Cerebellar nuclear complex (tissue), 1 donor: ENCODE results near the gene BSCL2.
A peak's percentile ranks its signal among the peaks of the same experiment; 100 is the strongest.
"Not testable (repeated sequence)": the region's sequence is repeated elsewhere in the genome, so short reads cannot be mapped to it uniquely, and the experiment has no call there.

Source experiments
- DNase-seq, 2 experiments: peaks; one replicate each; lab custom pipeline; 2025; lab: John Stamatoyannopoulos, UW

Gene BSCL2

GRCh38 chr11:62687508-62688396, 19.5 kb downstream of the BSCL2 start:
- DNase-seq, result no peak

- no peak for DNase-seq
These were observed 24.7 kb downstream of the BSCL2 start for GRCh38 chr11:62682518-62682917.

- DNase-seq, result no peak
These were observed 26.4 kb downstream of the BSCL2 start for GRCh38 chr11:62680825-62681240.

GRCh38 chr11:62678770-62679696, 28.2 kb downstream of the BSCL2 start, which contains the start of gene UBXN1:
Gene UBXN1, minus strand, starts transcription at chr11:62679073. Its CDS starts 150 bp downstream, at chr11:62678923.
- DNase-seq, result peak in 1 of 2 experiments; percentile 42

- DNase-seq, result no peak
These were observed 28.8 kb downstream of the BSCL2 start for GRCh38 chr11:62678433-62678769.

- no peak for DNase-seq
These were observed 29.5 kb downstream of the BSCL2 start for GRCh38 chr11:62677714-62678113.

- DNase-seq, result no peak
These were observed 30.1 kb downstream of the BSCL2 start for GRCh38 chr11:62677156-62677555.

- no peak for DNase-seq
These were observed 30.5 kb downstream of the BSCL2 start for GRCh38 chr11:62676698-62677097.

GRCh38 chr11:62675415-62675814, 31.8 kb downstream of the BSCL2 start:
- DNase-seq, result not testable (repeated sequence)

GRCh38 chr11:62673196-62673525, 34.1 kb downstream of the BSCL2 start:
- DNase-seq, result no peak

GRCh38 chr11:62671608-62672389, 35.4 kb downstream of the BSCL2 start, which contains the start of the genes LBHD1 and UQCC3:
Gene LBHD1, minus strand, starts transcription at chr11:62672267. Its CDS starts 2,236 bp downstream, at chr11:62670031.
Gene UQCC3, plus strand, starts transcription at chr11:62671673. Its CDS starts 73 bp downstream, at chr11:62671746.
- DNase-seq, result peak; percentile 46 to 89

GRCh38 chr11:62671236-62671607, 36.0 kb downstream of the BSCL2 start:
- DNase-seq, result no peak

GRCh38 chr11:62669420-62670161, 37.6 kb downstream of the BSCL2 start:
- no peak for DNase-seq

GRCh38 chr11:62667460-62667859, 39.8 kb downstream of the BSCL2 start:
- DNase-seq, result no peak

GRCh38 chr11:62666259-62666926, 40.8 kb downstream of the BSCL2 start:
- no peak for DNase-seq

- peak in 1 of 2 experiments; percentile 31 for DNase-seq
These were observed 41.5 kb downstream of the BSCL2 start for GRCh38 chr11:62665599-62666258.

- peak; percentile 51 to 75 for DNase-seq
These were observed 42.1 kb downstream of the BSCL2 start, which contains the start of the genes C11orf98 and CSKMT for GRCh38 chr11:62665075-62665598. Gene C11orf98, minus strand, starts transcription at chr11:62665210. Its CDS starts 41 bp downstream, at chr11:62665169. Gene CSKMT, plus strand, starts transcription at chr11:62665312. Its CDS starts 568 bp downstream, at chr11:62665880.

GRCh38 chr11:62664405-62665074, 42.7 kb downstream of the BSCL2 start:
- DNase-seq, result no peak
